ENCODE results near the gene ADIPOQ. TPM values are rescaled to one million over a fixed set of nuclear protein-coding genes. Genes with fewer than 3 reads are reported as not detected.
"Not testable (repeated sequence)": the region's sequence is repeated elsewhere in the genome, so short reads cannot be mapped to it uniquely, and the experiment has no call there.

Gene ADIPOQ
- not detected in 2 replicates for total RNA-seq (2014; rRNA removed; shearing (Covaris generic))

DNA sequence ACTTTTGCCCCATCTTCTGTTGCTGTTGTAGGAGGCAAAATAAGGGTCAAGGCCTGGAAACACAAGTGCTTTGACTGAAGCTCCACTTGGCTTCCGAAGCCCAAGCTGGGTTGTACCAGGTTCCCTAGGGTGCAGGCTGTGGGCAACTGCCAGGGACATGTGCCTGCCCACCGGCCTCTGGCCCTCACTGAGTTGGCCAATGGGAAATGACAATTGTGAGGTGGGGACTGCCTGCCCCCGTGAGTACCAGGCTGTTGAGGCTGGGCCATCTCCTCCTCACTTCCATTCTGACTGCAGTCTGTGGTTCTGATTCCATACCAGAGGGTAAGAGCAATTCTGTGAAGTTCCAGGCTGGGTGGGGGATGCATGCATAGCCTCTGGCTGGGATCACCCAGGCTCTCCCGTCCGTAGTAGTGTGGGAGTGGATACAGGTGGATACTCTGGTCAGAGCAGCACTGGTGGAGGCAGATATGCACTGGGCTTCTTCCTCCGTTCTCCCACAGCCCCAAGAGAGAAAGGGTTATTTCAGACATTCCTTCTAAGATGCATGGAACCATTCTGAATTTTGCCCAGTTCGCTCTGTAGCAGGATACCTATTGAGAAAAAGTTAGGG is at the start of gene ADIPOQ:
Gene ADIPOQ, plus strand, starts transcription at position 285 of the 613 bp plus-strand sequence. CDS start 10,349 bp downstream, outside the sequence.
- no peak for DNase-seq (ENCODE audit: low read depth)

DNA sequence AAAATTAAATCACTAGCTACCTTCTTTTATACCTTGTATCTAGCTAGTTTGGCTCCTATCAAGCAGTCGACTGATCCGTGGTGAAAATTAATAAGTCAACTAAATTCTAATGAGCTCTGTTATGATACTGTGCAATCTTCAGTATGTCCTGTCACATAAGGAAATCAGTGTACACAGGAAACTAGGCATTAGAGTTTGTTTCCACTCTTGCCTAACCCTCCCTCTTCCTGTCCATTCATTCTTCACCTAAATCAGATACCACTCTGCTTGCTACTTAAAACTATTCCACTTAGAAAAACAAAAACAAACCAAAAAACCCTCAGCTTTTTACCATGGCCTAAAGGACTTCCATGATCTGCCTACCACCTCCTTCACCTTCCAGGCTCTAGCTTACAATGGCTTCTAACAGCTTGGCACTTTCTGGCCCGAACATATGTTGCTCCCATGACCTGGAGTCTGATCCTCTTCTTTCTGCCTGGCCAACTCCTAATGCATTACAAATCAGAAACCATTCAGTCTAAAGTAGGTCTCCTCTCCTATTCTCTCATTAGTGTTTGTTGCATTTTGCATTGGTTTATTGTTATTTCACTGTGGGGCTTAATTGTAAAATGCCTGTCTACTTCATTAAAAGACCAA is 44.2 kb upstream of the ADIPOQ start:
- DNase-seq (ENCODE audit: low read depth): no peak

DNA sequence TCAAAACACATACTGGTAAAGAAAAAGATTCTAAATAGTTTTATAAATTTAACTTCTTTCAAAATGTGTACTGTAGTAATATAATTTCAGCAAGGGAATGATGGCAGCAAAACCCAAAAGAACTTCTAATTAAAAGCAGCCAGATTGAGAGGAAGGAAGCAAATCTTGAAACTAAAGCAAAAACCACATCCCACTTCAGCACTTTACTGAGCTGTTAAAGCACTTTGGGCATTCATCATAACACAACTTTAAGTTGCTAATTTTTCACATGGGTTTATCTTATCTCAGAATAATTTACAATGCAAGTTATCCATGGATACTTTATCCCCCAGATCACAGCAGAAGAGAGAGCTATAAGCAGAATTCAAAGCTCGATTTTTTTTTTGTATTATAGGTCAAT is 42.2 kb upstream of the ADIPOQ start:
- DNase-seq (ENCODE audit: low read depth): no peak

DNA sequence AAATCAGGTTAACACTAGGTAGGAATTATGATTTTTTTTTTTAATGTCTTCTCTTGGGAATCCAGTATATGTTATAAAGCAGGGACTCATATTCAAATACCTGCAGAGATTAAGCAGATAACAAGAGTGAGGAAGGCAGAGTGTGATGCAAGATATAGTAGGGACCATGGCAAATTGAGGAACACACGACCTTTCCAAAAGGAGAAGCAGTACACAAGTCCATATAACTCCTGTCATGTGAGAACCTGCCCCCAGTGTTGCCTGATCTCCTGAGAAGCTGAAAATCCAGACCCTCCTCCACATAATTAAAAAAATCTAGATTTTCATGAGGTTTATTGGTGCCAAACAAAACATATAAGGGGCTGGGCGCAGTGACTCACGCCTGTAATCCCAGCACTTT is 39.8 kb upstream of the ADIPOQ start:
- no peak for DNase-seq (ENCODE audit: low read depth)

DNA sequence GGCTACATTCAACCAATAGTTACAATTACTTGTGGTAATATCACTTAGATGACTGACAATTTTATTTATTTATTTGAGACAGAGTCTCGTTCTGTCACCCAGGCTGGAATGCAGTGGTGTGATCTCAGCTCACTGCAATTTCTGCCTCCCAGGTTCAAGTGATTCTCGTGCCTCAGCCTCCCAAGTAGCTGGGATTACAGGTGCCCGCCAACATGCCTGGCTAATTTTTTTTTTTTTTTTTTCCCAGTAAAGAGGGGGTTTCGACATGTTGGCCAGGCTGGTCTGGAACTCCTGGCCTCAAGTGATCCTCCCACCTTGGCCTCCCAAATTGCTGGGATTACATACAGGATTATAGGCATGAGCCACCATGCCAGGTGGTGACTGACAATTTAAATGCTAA is 39.1 kb upstream of the ADIPOQ start:
- not testable (repeated sequence) for DNase-seq (ENCODE audit: low read depth)

DNA sequence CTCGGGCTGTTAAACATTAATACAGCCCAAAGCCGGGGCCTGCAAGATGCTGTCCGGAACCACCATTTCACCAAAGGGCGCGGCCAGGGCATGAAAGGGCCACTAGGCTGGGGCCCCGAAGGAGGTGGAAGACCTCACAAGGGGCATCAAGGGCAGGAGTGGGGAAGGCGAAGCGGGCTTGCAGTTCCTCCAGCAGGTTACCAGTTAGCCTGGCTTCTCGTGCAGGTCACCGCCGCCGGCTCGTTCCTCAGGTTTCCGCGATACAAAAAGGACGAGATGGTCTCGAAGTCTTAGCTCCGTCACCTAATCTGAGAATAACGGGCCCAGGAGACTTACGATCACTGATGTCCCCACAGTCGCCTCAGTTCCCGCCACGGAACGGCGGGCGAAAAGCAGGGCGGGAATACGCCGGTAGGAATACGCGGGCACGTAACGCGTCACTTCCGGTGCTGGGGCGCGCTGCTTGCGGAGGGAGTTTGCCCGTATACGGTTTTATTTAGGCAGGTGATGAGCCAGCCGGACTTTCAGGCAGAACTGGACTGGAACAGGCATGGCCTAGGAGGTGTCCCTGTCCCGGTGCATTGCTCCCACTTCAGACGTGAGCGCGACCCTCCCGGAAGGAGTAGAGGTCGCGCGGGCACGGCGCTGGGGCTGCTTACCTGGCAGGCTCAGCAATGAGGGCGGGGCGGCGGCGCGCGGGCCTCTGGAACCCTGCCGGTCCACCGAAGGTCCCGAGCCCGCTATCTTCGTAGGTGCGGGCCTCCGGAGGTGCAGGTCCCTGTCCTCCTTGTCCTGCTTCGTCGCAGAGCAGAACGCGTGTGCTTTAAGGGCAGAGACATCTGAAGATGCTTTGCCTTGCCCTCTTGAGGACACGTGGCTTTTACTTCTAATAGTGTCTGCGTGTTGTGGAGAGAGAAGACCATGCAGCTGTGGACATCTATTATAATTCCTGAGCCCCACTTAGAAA is 36.1 kb upstream of the ADIPOQ start, which contains the start of gene RFC4:
Gene RFC4, minus strand, starts transcription at position 394 of the 967 bp plus-strand sequence. CDS start 1,769 bp downstream, outside the sequence.
- DNase-seq (ENCODE audit: low read depth): peak; percentile 82

DNA sequence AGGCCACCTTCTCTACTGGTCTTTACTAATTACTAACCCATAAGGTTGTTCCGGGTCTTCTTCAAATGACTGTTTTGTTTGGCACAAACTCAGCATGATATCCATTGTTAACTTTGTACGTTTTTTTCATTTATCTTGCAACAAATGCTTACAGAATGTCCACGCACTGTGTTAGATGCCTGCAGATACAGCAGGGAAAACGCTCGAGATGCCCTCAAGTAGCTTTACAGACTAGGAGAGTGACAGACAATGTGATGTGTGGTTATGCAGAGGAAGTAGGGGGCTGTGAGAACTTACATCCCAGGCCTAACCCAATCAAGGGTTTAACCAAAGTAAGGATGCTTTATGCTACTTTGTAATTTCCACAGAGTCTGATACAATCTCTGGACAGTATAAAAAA is 35.3 kb upstream of the ADIPOQ start:
- DNase-seq (ENCODE audit: low read depth): no peak

DNA sequence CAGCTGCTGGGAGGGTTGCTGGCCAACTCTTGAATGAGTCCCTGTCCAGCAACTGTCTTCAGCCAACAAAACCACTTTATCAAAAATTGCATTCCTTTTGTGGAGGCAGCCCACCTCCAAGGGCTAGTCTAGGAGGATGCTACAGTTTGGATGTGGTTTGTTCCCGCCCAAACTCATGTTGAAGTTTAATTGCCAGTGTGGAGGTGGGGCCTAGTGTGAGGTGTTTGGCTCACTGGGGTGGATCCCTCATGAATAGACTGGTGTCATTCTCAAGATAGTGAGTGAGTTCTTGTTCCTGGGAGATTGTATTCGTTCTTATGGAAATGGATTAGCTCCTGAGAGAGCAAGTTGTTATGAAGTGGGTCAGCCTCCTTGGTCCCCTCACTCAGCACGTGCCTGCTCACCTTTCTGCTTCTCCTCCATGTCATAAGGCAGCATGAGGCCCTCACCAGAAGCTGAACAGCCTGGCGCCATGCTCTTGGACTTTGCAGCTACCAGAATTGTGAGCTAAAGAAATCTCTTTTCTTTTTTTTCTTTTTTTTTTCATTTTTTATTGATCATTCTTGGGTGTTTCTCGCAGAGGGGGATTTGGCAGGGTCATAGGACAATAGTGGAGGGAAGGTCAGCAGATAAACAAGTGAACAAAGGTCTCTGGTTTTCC is 32.0 kb upstream of the ADIPOQ start:
- no peak for DNase-seq (ENCODE audit: low read depth)

DNA sequence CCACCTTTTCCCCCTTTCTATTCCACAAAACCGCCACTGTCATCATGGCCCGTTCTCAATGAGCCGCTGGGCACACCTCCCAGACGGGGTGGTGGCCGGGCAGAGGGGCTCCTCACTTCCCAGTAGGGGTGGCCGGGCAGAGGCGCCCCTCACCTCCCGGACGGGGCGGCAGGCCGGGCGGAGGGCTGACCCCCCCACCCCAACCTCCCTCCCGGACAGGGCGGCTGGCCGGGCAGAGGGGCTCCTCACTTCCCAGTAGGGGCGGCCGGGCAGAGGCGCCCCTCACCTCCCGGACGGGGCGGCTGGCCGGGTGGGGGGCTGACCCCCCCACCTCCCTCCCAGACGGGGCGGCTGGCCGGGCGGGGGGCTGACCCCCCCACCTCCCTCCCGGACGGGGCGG is 31.2 kb upstream of the ADIPOQ start:
- DNase-seq (ENCODE audit: low read depth): not testable (repeated sequence)

DNA sequence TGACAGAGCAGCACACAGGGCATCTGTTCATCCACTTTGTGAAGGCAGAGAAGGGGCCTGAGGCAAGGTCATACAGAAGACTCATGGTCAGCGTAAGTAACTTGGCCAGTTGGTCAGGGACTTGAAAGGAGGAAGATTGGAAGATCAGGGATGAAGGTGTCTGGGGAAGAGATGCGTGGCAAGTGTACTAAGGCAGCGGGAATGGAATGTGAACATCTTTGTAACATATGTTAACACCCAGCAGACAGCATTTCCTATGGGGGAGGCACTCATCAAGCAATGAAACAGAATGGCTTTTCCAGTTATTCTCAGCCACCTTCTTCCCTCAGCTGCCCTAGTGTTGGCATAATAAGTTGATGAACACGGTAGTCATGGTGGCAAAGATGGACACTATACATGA is 28.4 kb upstream of the ADIPOQ start:
- DNase-seq (ENCODE audit: low read depth): no peak

DNA sequence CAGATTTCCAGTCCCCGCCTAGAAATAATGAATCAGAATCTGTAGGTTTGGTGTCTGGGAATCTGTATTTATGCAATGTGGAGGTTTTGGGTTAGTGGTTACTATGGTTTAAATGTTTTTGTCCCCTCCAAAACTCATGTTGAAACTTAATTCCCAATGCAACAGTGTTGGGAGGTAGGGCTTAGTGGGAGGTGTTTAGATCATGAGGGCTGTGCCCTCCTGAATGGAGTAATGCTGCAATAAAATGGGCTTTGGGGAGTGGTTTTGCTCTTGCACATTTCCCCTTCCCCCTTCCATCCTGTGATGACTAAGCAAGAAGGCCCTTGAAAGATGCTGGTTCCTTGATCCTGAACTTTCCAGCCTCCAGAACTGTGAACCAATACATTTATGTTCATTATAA is 27.1 kb upstream of the ADIPOQ start:
- DNase-seq (ENCODE audit: low read depth): peak; percentile 83

DNA sequence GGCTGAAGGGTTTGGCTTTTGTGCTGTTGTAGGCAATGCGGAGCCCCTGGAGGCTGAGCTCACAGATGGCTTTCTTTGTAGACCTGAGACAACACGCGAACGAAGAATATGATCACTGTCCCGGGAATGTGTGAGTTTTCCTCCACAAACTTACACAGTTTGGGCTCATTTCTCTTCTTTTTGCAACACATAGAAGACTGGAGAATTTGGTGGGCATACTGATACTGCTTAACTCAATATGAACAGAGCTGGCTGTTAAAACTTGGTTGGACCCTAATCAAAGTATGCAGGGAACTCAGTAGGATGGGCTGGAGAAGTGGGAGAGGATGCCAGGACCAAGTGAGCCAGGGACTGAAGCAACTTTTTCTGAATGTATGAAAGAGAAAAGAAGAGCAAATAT is 24.0 kb upstream of the ADIPOQ start:
- no peak for DNase-seq (ENCODE audit: low read depth)

DNA sequence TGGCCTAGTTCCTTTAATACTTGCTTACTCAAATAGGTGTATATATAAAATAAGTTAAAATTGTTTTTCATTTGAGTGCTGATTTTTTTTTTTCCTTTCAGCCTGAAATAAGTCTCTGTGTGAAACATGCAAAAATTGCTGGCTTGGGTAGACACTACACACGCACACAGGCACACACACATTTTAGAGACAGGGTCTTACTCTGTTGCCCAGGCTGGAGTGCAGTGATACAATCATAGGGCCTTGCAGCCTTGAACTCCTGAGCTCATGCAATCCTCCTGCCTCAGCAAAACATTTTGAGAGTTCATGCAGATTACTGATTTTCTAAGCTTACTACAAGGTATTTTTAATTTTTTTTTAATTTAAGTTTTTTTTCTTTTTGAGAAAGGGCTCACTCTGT is 23.6 kb upstream of the ADIPOQ start:
- no peak for DNase-seq (ENCODE audit: low read depth)

DNA sequence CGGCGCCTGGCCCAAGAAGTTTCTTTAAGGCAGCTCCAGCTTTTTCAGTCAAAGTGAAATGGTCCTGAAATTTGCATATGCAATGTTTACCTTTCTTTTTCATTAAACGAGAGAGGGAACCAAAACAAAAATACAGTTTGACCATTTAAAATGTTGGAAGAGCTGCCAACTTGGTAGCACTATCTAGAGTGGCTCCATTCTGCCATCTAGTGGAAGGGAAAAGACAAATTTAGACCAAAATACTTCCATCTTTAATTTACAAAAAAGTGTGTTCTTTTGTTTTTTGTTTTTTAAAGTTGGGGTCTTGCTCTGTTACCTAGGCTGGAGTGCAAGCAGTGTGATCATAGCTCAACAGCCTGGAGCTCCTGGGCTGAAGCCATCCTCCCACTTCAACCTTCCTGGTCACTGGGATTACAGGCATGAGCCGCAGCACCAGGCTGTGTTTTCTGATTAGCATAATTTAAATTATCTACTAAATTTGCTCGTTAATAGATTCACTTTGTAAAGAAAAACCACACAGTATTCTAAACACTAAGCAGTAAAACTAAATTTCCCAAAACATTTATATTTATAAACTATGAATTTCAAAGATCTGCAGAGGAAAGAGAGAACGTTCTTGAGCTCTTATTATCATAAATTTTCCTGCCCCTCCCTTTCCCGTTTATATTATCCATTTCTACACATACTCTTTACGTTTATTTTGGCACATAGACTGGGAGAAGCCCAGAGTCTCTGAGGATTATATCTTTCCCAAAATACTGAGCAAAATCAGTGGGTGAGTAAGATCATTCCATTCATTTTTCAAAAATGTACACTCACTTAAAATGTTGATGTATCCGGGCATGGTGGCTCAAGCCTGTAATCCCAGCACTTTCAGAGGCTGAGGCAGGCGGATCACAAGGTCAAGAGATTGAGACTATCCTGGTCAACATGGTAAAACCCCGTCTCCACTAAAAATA is 20.8 kb upstream of the ADIPOQ start:
- peak; percentile 73 for DNase-seq (ENCODE audit: low read depth)

DNA sequence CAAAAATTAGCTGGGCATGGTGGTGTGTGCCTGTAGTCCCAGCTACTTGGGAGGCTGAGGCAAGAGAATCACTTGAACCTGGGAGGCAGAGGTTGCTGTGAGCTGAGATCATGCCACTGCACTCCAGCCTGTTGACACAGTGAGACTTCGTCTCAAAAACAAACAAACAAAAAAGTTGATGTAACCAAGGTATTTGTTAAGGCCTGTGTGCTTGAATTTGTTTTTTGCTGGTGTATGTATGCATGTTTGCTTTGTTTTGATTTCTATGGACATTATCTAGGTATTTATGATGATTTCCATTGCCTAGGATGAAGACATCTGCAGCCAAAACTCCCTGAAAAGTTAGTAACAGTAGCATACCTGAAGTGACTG is 20.1 kb upstream of the ADIPOQ start:
- not testable (repeated sequence) for DNase-seq (ENCODE audit: low read depth)

DNA sequence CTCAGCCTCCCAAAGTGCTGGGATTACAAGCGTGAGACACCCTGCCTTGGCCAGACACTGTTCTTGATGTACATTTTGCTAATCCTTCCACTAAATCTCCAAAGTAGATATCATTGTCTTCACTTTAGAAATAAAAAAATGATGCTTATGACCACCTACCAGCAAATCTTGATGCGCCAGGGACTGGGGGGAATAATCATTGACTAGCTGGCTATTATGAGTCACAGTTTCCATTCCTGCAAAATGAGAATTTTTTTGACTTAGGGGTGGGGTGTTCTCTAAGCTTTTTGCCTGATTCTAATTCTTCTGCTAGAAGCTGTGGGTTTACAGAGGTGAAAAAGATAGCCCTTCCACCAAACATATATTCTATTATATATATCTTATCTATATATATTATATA is 19.1 kb upstream of the ADIPOQ start:
- peak; percentile 47 for DNase-seq (ENCODE audit: low read depth)

DNA sequence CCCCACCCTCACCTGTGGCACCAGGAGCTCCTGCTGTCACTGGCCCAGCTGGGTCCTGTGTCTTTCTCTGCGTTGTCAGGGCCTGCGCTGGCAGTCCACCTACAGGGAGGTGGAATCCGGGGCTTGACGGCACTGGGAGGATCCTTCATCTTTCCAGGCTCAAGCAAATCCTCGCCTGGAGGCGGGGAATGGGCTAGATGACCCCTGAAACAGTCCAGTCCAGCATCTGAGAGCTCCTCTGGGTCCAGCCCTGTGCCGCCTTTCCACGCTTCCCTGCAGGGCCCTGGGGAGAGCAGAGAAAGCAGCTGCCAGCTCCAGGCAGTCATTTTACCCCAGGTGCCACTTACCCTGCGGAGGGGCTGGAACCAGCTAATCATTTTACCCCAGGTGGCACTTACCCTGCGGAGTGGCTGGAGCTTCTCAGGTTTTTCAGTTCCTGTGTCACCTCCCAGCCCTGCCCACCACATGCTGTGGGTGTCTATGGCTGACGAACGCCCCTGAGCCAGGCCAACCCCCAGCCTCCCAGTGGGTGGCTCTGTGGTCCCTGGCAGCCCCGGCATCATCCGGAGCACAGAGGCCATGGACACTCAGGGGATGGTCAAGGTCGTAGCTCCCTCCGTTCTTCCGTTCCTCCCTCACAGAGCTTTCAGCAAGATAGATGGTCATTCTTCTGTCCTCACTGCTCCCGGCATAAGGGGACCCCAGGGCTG is 17.9 kb upstream of the ADIPOQ start:
- no peak for DNase-seq (ENCODE audit: low read depth)

DNA sequence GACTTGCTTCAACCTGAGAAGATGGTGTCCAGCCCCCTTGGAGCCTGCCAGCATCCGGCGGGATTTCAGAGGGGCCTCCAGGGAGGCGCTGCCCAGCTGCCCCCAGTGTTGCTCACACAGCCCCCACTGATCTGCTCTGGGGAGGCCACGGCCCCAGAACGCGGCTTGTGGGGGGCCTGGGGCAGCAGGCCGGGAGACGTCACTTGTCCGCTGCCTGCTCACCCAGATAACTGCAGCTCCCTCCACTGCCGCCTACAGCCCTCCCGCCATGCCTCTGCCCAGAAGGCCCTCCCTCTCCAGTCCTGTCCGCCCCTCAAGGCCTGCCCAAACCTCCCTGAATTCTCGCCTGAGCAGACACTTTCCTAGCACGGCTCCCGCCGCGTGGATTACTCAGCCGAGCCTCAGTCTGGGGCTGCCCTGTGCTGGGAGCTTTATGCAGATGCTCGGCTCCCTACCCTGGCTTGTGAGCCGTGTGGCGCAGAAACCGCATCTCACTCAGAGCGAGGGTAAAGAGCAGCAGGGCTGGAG is 17.2 kb upstream of the ADIPOQ start:
- DNase-seq (ENCODE audit: low read depth): peak; percentile 43

DNA sequence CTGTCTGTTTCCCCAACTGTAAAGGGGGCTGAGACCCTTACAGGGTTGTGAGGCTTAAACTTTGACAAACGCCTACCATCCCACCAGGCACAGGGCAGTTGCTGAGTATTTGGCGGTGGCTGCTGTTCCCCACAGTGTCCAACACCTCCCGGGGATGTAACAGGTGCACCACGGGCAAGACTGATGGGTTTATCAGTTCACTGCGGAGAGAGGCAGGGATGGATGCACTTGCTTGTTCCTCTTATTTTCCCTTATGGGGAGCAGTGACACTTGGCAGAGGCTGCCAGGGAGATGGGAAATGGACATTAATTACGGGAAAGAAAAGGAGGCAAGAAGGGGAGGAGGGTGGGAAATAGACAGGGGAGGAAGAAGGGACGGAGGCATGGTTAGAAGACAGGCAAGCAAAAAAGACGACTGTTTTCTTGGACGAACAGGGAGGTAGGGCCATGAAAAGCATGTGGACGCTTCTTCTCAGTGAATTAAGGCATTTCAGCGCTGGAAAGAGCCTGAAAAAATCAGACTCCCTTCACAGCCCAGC is 16.6 kb upstream of the ADIPOQ start:
- DNase-seq (ENCODE audit: low read depth): no peak
